Erythroblast (primary cell): ENCODE data around the gene NOM1.

Experiments
- GATA1 ChIP-seq: IDR thresholded peaks from 2 replicates; pipeline ENCODE4 v1.6.1; 2011; ENCODE audit warnings: low read depth, mild to moderate bottlenecking, control low read depth, low read length, moderate library complexity
- POLR2A ChIP-seq: IDR thresholded peaks from 2 replicates; pipeline ENCODE4 v1.6.1; 2011; ENCODE audit warnings: mild to moderate bottlenecking, low read length

DNA sequence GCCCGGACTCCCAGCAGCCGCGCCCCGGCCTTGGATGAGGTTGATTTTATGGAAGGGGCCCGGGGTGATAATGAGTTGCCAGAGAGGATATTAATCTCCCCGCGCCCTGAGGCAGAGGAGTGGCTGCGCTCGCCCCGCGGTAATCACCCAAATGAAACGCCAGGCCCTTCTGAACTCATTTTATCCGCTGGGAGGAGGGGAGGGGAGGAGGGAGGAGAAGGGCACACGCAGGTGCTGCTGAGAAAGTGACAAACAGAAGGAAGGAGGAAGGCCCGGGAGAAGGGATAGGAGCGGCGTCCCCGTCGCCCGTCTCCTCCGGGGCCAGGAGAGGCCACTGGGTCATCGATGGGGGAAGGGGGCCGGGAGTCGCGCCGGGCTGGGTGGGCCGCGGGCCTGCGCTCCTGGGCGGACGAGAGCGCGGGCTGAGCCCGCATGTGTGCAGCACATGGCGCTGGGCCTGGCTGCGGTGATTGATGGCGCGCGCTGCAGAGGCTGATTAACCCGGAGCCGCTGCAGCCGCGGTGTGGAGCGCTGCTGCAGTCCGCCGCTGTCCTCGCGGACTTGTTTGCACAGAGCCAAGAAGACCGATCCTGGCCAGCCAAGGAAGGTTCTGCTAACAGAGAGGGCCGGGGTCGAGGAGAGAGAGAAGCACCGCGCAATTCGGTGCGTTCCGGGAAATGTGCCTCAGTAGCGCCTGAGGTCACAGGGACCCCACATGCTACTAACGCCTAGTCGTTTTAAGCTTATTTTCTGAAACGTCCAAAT lies 54.4 kb downstream of the NOM1 start:
- TF ChIP-seq POLR2A (no peak), GATA1 (no peak)
